WTC11 (cell line): Measurements from ENCODE around the gene NOTUM.

Experiments
- ATF3 ChIP-seq: sonication (generic); formaldehyde crosslinking; conservative IDR thresholded peaks from 2 replicates; pipeline ENCODE4 v1.8.1; 2022; ENCODE audit warnings: mild to moderate bottlenecking, missing genetic modification reagents
- CREM ChIP-seq: sonication (generic); formaldehyde crosslinking; IDR thresholded peaks from 2 replicates; pipeline ENCODE4 v1.8.1; 2022; ENCODE audit warnings: mild to moderate bottlenecking, missing genetic modification reagents, moderate library complexity
- CTCF ChIP-seq: fragments of 200-600 bp; IDR thresholded peaks from 2 replicates; pipeline ENCODE4 v1.8.0; 2022; ENCODE audit warnings: antibody characterized with exemption
- ERG ChIP-seq: fragments of 250-450 bp; sonication (Bioruptor Pico); IDR thresholded peaks from 2 replicates; pipeline ENCODE4 v1.8.0; 2021; ENCODE audit warnings: mild to moderate bottlenecking
- PREB ChIP-seq: sonication (generic); formaldehyde crosslinking; IDR thresholded peaks from 2 replicates; pipeline ENCODE4 v1.8.1; 2022; ENCODE audit warnings: mild to moderate bottlenecking, missing genetic modification reagents, moderate library complexity, borderline replicate concordance
- SMAD4 ChIP-seq: sonication (generic); formaldehyde crosslinking; IDR thresholded peaks from 2 replicates; pipeline ENCODE4 v1.8.0; 2022; ENCODE audit warnings: mild to moderate bottlenecking, missing genetic modification reagents

- TF ChIP-seq SMAD4 (no peak), CREM (no peak), ERG (CRISPR knock-in tag) (no peak), ATF3 (CRISPR knock-in tag) (no peak), CTCF (no peak), PREB (CRISPR knock-in tag) (no peak)
Measured at GRCh38 chr17:81967244-81967532, 6.2 kb upstream of the NOTUM start.
